HFFc6 (cell line): Measurements from ENCODE around the gene SCN10A. TPM values are rescaled to one million over a fixed set of nuclear protein-coding genes. Genes with fewer than 3 reads are reported as not detected.

Source experiments
- DNase-seq: peaks from one replicate; pipeline ENCODE4 v3.0.0-alpha.2; 2018
- H3K27ac Mint-ChIP-seq: 2 replicates; pipeline ENCODE4 v1.8.0; 2020; ENCODE audit warnings: mild to moderate bottlenecking, mixed read lengths
- H3K27me3 Mint-ChIP-seq: 2 replicates; pipeline ENCODE4 v1.8.0; 2021; ENCODE audit warnings: mild to moderate bottlenecking, moderate library complexity, mixed read lengths; ENCODE audit not compliant: insufficient read depth
- H3K36me3 Mint-ChIP-seq: 2 replicates; pipeline ENCODE4 v1.8.0; 2021; ENCODE audit warnings: low read depth, mixed read lengths
- H3K4me1 Mint-ChIP-seq: 2 replicates; pipeline ENCODE4 v1.8.0; 2020; ENCODE audit warnings: low read depth, mixed read lengths
- H3K4me3 Mint-ChIP-seq: 2 replicates; pipeline ENCODE4 v1.8.0; 2020; ENCODE audit warnings: mild to moderate bottlenecking, moderate library complexity, mixed read lengths
- H3K9me3 Mint-ChIP-seq: 2 replicates; pipeline ENCODE4 v1.8.0; 2020; ENCODE audit warnings: mild to moderate bottlenecking, mixed read lengths
- CTCF ChIP-seq: fragments of 200-600 bp; sonication (generic); IDR thresholded peaks from 2 replicates; pipeline ENCODE4 v1.5.0; 2021; ENCODE audit warnings: antibody characterized with exemption, mild to moderate bottlenecking
- total RNA-seq, 6 experiments: library from RNA; stranded (reverse); fragmentation: NEBNext Ultra II Directional; extraction: Animal tissue kit (Norgen Biotek cat#: 25700); gene quantifications; 2 replicates in 1 of 6; 3 replicates in 5 of 6; pipeline ENCODE4 v1.2.3, GENCODE V29; 2021

Gene SCN10A
- total RNA-seq, 6 experiments from 2014 or later, result not detected

- no peaks in the 10 kb centered on the region for H3K4me1 Mint-ChIP-seq
- no peak overlapping the region for H3K4me3 Mint-ChIP-seq
- no peaks in the 10 kb centered on the region for H3K36me3 Mint-ChIP-seq
- no peaks in the 10 kb centered on the region for H3K9me3 Mint-ChIP-seq
- no peak for DNase-seq
- H3K27me3 Mint-ChIP-seq, result peaks cover 5% of the 10 kb centered on the region; the same call in 1 of the 2 replicates
- no peak overlapping the region for H3K27ac Mint-ChIP-seq
- TF ChIP-seq CTCF, result no peak
Measured at GRCh38 chr3:38782148-38782547, 33.9 kb downstream of the SCN10A start.

- no peak for TF ChIP-seq CTCF
- H3K4me1 Mint-ChIP-seq, result no peaks in the 10 kb centered on the region
Measured at GRCh38 chr3:38773528-38773927, 42.5 kb downstream of the SCN10A start.

GRCh38 chr3:38763569-38763968 is 52.4 kb downstream of the SCN10A start:
- no peak for DNase-seq
- TF ChIP-seq CTCF, result no peak
- Mint-ChIP-seq H3K27me3 (peaks cover 5% of the 10 kb centered on the region), H3K4me3 (no peak overlapping the region), H3K9me3 (no peaks in the 10 kb centered on the region), H3K27ac (no peak overlapping the region), H3K4me1 (no peaks in the 10 kb centered on the region), H3K36me3 (no peaks in the 10 kb centered on the region)

More at GRCh38 chr3:38773528-38773927, 42.5 kb downstream of the SCN10A start:
- Mint-ChIP-seq H3K9me3 (no peaks in the 10 kb centered on the region), H3K27ac (no peak overlapping the region), H3K27me3 (peaks cover 14% of the 10 kb centered on the region), H3K4me3 (no peak overlapping the region), H3K36me3 (no peaks in the 10 kb centered on the region)
- DNase-seq, result no peak

- Mint-ChIP-seq H3K4me3 (no peak overlapping the region), H3K36me3 (no peaks in the 10 kb centered on the region), H3K4me1 (no peaks in the 10 kb centered on the region), H3K27me3 (peaks cover 5% of the 10 kb centered on the region), H3K9me3 (no peaks in the 10 kb centered on the region), H3K27ac (no peak overlapping the region)
- no peak for TF ChIP-seq CTCF
- DNase-seq, result no peak
Measured at GRCh38 chr3:38758557-38758956, 57.5 kb downstream of the SCN10A start.

- no peak for DNase-seq
- Mint-ChIP-seq H3K36me3 (no peaks in the 10 kb centered on the region), H3K27ac (no peak overlapping the region), H3K27me3 (peaks cover 5% of the 10 kb centered on the region), H3K4me3 (no peak overlapping the region), H3K9me3 (no peaks in the 10 kb centered on the region), H3K4me1 (no peaks in the 10 kb centered on the region)
- TF ChIP-seq CTCF, result no peak
Measured at GRCh38 chr3:38757721-38758120, 58.3 kb downstream of the SCN10A start.

- no peak for TF ChIP-seq CTCF
- Mint-ChIP-seq H3K36me3 (no peaks in the 10 kb centered on the region), H3K4me1 (no peaks in the 10 kb centered on the region), H3K27me3 (peaks cover 5% of the 10 kb centered on the region), H3K9me3 (no peaks in the 10 kb centered on the region), H3K27ac (no peak overlapping the region), H3K4me3 (no peak overlapping the region)
- no peak for DNase-seq
Measured at GRCh38 chr3:38756892-38757291, 59.1 kb downstream of the SCN10A start.
